NB4 (cell line): ENCODE results near the gene C16orf86.

ENCODE experiments used
- CTCF ChIP-seq: IDR thresholded peaks from one replicate; pipeline ENCODE4 v1.5.1; 2012; ENCODE audit warnings: low read depth, low read length
- MAX ChIP-seq: IDR thresholded peaks from 2 replicates; pipeline ENCODE4 v1.6.1; 2011; ENCODE audit warnings: low read depth, low read length
- MYC ChIP-seq: IDR thresholded peaks from 2 replicates; pipeline ENCODE4 v1.6.1; 2011; ENCODE audit warnings: low read depth, low read length
- POLR2A ChIP-seq: IDR thresholded peaks from 2 replicates; pipeline ENCODE4 v1.6.1; 2011; ENCODE audit warnings: mild to moderate bottlenecking; ENCODE audit not compliant: insufficient read length; ENCODE audit errors: extremely low read depth

- TF ChIP-seq MYC (no peak), POLR2A (no peak), CTCF (no peak), MAX (no peak)
Observed at GRCh38 chr16:67679935-67680897, 13.6 kb downstream of the C16orf86 start.
